MM.1S (cell line): ENCODE results near the gene CASP9.

Experiments used
- DNase-seq: peaks from one replicate; pipeline ENCODE4 v3.0.0-alpha.2; 2015
- H2AFZ ChIP-seq: fragments of 300-600 bp; sonication (generic); 2 replicates; pipeline ENCODE4 v1.6.0; 2016; ENCODE audit warnings: antibody characterized with exemption, low read length
- H3F3A ChIP-seq: fragments of 300-600 bp; sonication (generic); 2 replicates; pipeline ENCODE4 v1.6.1; 2016; ENCODE audit warnings: mild to moderate bottlenecking, antibody characterized with exemption, low read length, moderate library complexity, mixed read lengths; ENCODE audit not compliant: insufficient read depth
- H3K27ac ChIP-seq: fragments of 300-600 bp; sonication (generic); 2 replicates; pipeline ENCODE4 v1.5.1; 2016; ENCODE audit warnings: mild to moderate bottlenecking, low read length
- H3K27me3 ChIP-seq: fragments of 300-600 bp; sonication (generic); replicated peaks from 2 replicates; pipeline ENCODE4 v1.6.0; 2016; ENCODE audit warnings: low read length; ENCODE audit not compliant: insufficient read depth
- H3K36me3 ChIP-seq: fragments of 300-600 bp; sonication (generic); replicated peaks from 2 replicates; pipeline ENCODE4 v1.6.1; 2016; ENCODE audit warnings: mild to moderate bottlenecking, low read length, mixed read lengths; ENCODE audit not compliant: insufficient read depth
- H3K4me1 ChIP-seq: fragments of 300-600 bp; sonication (generic); 2 replicates; pipeline ENCODE4 v1.6.1; 2016; ENCODE audit warnings: low read length, mixed read lengths
- H3K4me2 ChIP-seq: fragments of 300-600 bp; sonication (generic); 2 replicates; pipeline ENCODE4 v1.6.0; 2016; ENCODE audit warnings: low read depth, low read length
- H3K4me3 ChIP-seq: fragments of 300-600 bp; sonication (generic); 2 replicates; pipeline ENCODE4 v1.5.1; 2016; ENCODE audit warnings: low read length, mixed read lengths
- H3K79me2 ChIP-seq: fragments of 300-600 bp; sonication (generic); 2 replicates; pipeline ENCODE4 v1.6.1; 2016; ENCODE audit warnings: mixed run types, low read length, mixed read lengths
- H3K9ac ChIP-seq: fragments of 300-600 bp; sonication (generic); 2 replicates; pipeline ENCODE4 v1.6.1; 2016; ENCODE audit warnings: low read length, mixed read lengths
- H3K9me2 ChIP-seq: fragments of 300-600 bp; sonication (generic); replicated peaks from 2 replicates; pipeline ENCODE4 v1.6.1; 2016; ENCODE audit warnings: mild to moderate bottlenecking, low read length, mixed read lengths; ENCODE audit not compliant: insufficient read depth
- H3K9me3 ChIP-seq: fragments of 300-600 bp; sonication (generic); replicated peaks from 2 replicates; pipeline ENCODE4 v1.6.1; 2016; ENCODE audit warnings: mild to moderate bottlenecking, low read length, mixed read lengths; ENCODE audit not compliant: insufficient read depth
- H4K20me1 ChIP-seq: fragments of 300-600 bp; sonication (generic); 2 replicates; pipeline ENCODE4 v1.6.1; 2016; ENCODE audit warnings: mild to moderate bottlenecking, low read length, moderate library complexity, mixed read lengths; ENCODE audit not compliant: insufficient read depth
- EZH2 ChIP-seq: fragments of 300-600 bp; sonication (generic); optimal IDR thresholded peaks from 2 replicates; pipeline ENCODE3; 2017; ENCODE audit warnings: low read depth, mild to moderate bottlenecking, antibody characterized with exemption, low read length, mixed read lengths
- EZH2phosphoT487 ChIP-seq: fragments of 300-600 bp; sonication (generic); IDR thresholded peaks from 2 replicates; pipeline ENCODE4 v1.6.1; 2018; ENCODE audit warnings: antibody characterized with exemption, low read length
- TF ChIP-seq, protein P1 (sequence below): fragments of 300-600 bp; sonication (generic); IDR thresholded peaks from 2 replicates; pipeline ENCODE4 v1.5.1; 2016; ENCODE audit warnings: antibody characterized with exemption, low read length, mixed read lengths

The CASP9 gene

DNA sequence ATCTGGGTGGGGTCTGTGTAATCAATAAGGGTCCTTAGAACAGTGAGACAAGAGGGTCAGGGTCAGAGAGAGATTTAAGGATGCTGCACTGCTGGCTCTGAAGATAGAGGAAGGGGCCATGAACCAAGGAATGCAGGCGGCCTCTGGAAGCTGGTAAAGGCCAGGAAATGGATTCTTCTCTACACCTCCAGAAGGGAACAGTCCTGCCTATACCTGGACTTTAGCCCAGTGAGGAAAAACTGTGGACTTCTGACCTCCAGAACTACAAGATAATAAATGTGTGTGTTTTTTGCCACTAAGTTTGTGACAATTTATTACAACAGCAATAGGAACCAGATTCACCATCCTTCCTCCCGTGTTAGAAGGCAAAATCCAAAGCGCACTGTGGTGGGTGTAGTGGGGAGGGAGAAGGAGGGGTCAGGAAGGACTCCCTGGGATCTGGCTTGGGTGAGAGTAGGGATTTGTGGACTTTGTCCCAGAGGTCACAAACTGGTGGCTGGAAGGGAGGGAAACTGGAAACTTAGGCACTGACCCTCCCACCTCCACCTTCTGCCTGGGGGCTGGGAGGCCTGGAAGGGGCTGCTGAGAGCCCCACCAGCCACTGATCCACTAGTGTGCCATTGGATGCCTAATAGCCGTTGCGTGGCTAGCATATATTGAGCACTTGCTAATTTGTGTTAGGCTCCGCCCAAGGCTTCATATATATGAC lies 72.8 kb downstream of the CASP9 start:
- Histone ChIP-seq H3K4me1 (peaks cover 6% of the 10 kb centered on the region; the same call in 1 of the 2 replicates), H3K9me2 (no peaks in the 10 kb centered on the region), H3K36me3 (no peaks in the 10 kb centered on the region), H3K27me3 (peaks cover 8% of the 10 kb centered on the region; the same call in 1 of the 2 replicates), H3K27ac (no peak overlapping the region), H3F3A (peaks cover 5% of the 10 kb centered on the region; the same call in 1 of the 2 replicates), H3K79me2 (no peaks in the 10 kb centered on the region), H3K9me3 (no peaks in the 10 kb centered on the region), H3K9ac (no peak overlapping the region), H2AFZ (no peak overlapping the region), H4K20me1 (no peaks in the 10 kb centered on the region), H3K4me3 (no peak overlapping the region), H3K4me2 (no peak overlapping the region)
- no peak for DNase-seq
- TF ChIP-seq, protein P1, sequence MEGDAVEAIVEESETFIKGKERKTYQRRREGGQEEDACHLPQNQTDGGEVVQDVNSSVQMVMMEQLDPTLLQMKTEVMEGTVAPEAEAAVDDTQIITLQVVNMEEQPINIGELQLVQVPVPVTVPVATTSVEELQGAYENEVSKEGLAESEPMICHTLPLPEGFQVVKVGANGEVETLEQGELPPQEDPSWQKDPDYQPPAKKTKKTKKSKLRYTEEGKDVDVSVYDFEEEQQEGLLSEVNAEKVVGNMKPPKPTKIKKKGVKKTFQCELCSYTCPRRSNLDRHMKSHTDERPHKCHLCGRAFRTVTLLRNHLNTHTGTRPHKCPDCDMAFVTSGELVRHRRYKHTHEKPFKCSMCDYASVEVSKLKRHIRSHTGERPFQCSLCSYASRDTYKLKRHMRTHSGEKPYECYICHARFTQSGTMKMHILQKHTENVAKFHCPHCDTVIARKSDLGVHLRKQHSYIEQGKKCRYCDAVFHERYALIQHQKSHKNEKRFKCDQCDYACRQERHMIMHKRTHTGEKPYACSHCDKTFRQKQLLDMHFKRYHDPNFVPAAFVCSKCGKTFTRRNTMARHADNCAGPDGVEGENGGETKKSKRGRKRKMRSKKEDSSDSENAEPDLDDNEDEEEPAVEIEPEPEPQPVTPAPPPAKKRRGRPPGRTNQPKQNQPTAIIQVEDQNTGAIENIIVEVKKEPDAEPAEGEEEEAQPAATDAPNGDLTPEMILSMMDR = no peak
- TF ChIP-seq EZH2 = no peak
- no peak for TF ChIP-seq EZH2phosphoT487

DNA sequence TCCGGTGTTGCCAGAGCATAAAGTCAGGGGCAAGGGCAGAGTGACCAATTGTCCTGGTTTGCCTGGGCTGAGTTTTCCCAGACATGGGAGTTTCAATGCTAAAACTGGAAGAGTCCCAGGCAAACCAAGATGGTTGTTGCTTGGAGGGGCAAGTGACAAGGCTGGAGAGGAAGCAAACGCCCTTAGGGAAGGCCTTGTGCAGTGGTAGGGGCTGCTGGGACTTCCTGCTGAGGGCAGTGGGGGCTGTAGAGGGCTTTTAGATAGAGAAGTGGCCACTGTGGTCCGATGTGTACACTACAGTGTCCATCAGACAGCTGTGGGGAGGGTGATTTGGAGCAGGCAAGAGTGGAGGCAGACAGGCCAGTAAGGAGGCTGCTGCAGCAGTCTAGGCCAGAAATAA lies 74.4 kb downstream of the CASP9 start:
- Histone ChIP-seq H3K4me2 (no peak overlapping the region), H2AFZ (no peak overlapping the region), H3K9me2 (no peaks in the 10 kb centered on the region), H3F3A (no peaks in the 10 kb centered on the region), H3K27ac (no peak overlapping the region), H3K79me2 (no peaks in the 10 kb centered on the region), H3K27me3 (peaks cover 8% of the 10 kb centered on the region; the same call in 1 of the 2 replicates), H3K36me3 (no peaks in the 10 kb centered on the region), H3K9ac (no peak overlapping the region), H3K4me1 (no peaks in the 10 kb centered on the region), H3K9me3 (no peaks in the 10 kb centered on the region), H3K4me3 (no peak overlapping the region), H4K20me1 (no peaks in the 10 kb centered on the region)
- DNase-seq = no peak
- TF ChIP-seq, protein P1 = no peak
- no peak for TF ChIP-seq EZH2
- TF ChIP-seq EZH2phosphoT487 = no peak

DNA sequence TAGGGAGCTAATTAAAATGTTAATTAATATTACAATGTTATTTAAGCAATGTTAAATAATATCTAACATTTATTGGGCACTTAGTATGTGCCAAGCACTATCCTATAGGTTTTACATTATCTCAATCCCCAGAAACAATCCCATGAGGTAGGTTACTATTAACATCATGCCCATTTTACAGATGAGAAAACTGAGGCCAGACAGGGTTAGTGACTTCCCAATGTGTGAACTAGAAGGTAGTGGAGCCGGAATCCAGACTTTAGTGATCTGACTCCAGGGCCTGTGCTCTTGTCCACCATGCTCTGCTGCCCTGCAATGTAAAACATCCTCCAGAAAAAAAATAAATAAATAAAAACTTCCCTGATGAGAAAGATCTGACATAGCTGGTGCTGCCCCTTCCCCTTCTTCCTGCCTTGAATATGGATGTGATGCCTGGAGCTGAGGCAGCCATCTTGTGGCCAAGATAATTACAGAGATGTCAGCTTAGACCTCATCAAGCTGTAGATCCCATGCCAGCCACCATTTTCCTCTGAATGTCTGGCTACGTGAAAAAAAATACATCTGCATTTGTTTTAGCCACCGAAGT lies 75.0 kb downstream of the CASP9 start:
- H3K4me1 ChIP-seq = no peaks in the 10 kb centered on the region
- TF ChIP-seq EZH2phosphoT487 = no peak
- TF ChIP-seq, protein P1 = no peak
- TF ChIP-seq EZH2 = no peak
- peaks cover 8% of the 10 kb centered on the region; the same call in 1 of the 2 replicates for H3K27me3 ChIP-seq
- no peak overlapping the region for H3K9ac ChIP-seq
- H3K4me3 ChIP-seq = no peak overlapping the region
- no peaks in the 10 kb centered on the region for H3K36me3 ChIP-seq
- no peaks in the 10 kb centered on the region for H3F3A ChIP-seq
- H3K4me2 ChIP-seq = no peak overlapping the region
- no peak for DNase-seq
- H2AFZ ChIP-seq = no peak overlapping the region
- no peaks in the 10 kb centered on the region for H3K9me2 ChIP-seq
- H3K79me2 ChIP-seq = no peaks in the 10 kb centered on the region
- H3K27ac ChIP-seq = no peak overlapping the region
- no peaks in the 10 kb centered on the region for H3K9me3 ChIP-seq
- no peaks in the 10 kb centered on the region for H4K20me1 ChIP-seq
